GM12873 (cell line): ENCODE results near the gene DSCAML1.

Experiments used
- CTCF ChIP-seq: IDR thresholded peaks from 2 replicates; pipeline ENCODE4 v1.5.1; 2012; ENCODE audit warnings: low read depth, mild to moderate bottlenecking, moderate library complexity, low read length, control low read depth; ENCODE audit not compliant: insufficient read depth; ENCODE audit errors: missing control alignments

Gene DSCAML1

GRCh38 chr11:117421041-117421440 is 376.0 kb downstream of the DSCAML1 start:
- TF ChIP-seq CTCF, result no peak

- no peak for TF ChIP-seq CTCF
Observed at GRCh38 chr11:117420598-117420997, 376.4 kb downstream of the DSCAML1 start.

GRCh38 chr11:117420143-117420485 is 376.9 kb downstream of the DSCAML1 start:
- TF ChIP-seq CTCF, result no peak

DNA sequence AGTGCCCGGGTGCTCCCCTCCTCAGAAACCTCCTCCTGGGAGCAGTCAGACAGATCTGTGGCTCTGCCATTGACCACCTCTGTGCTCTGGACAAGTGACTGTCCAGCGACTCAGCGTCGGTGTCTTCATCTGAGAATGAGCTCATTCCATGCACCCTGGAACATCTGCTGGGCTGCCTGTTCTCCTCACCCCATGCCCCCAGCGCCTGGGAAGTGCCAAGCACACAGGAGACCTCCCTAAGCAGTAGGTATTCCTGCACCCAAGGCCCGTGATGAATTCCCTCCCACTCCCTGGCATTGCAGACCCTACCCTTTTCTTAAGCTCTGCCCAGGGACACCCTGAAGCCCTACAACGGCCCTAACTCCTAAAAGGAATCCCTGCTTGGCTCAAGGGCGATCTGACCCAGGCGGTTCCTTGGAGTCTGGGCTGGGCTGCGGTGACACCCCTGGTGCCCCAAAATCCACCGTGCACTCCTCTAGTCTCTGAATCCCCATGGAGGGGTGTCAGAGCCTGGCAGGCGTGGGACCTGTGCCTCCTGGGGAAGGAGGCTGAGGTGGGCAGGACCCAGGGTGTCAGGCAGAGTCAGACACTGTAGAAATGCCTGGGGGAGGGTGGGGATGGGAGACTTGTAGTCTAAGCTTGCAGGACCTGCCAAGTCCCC is 377.4 kb downstream of the DSCAML1 start:
- TF ChIP-seq CTCF, result no peak

- no peak for TF ChIP-seq CTCF
Observed at GRCh38 chr11:117418737-117419481, 378.1 kb downstream of the DSCAML1 start.

GRCh38 chr11:117417856-117418255 is 379.2 kb downstream of the DSCAML1 start:
- TF ChIP-seq CTCF, result no peak

DNA sequence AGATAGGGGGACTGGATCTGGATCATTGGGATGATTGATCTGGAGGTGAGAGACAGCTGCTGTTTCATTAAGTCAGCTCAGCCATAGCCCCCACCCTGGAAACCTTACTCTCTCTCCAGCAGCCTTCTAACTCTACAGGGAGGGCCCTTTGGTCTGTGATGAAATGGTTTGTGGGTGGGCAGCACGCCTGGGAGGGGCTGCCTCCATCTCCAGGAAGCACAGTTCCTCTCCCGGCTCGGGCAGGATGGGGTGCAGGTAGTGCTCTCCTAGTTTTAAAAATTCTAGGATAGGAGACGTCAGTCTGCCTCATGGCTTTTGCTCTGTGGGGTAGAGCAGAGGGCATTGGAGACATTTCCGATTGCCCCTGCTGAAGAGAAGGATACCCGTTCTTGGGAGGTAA is 379.7 kb downstream of the DSCAML1 start:
- no peak for TF ChIP-seq CTCF
